NB4 (cell line): ENCODE data around the gene DNAI2.

Experiments
- DNase-seq: peaks from one replicate; pipeline ENCODE4 v3.0.0; 2010; ENCODE audit warnings: low read depth
- H3K4me3 ChIP-seq: one replicate; pipeline ENCODE4 v1.5.1; 2011; ENCODE audit warnings: mild to moderate bottlenecking, low read depth, low read length, moderate library complexity
- MYC ChIP-seq: IDR thresholded peaks from 2 replicates; pipeline ENCODE4 v1.6.1; 2011; ENCODE audit warnings: low read depth, low read length
- POLR2A ChIP-seq: IDR thresholded peaks from 2 replicates; pipeline ENCODE4 v1.6.1; 2011; ENCODE audit warnings: mild to moderate bottlenecking; ENCODE audit not compliant: insufficient read length; ENCODE audit errors: extremely low read depth
- TF ChIP-seq, protein P1 (sequence below): IDR thresholded peaks from 2 replicates; pipeline ENCODE4 v1.6.1; 2011; ENCODE audit warnings: low read depth, low read length
- TF ChIP-seq, protein P2 (sequence below): IDR thresholded peaks from one replicate; pipeline ENCODE4 v1.5.1; 2012; ENCODE audit warnings: low read depth, low read length

The DNAI2 gene

DNA sequence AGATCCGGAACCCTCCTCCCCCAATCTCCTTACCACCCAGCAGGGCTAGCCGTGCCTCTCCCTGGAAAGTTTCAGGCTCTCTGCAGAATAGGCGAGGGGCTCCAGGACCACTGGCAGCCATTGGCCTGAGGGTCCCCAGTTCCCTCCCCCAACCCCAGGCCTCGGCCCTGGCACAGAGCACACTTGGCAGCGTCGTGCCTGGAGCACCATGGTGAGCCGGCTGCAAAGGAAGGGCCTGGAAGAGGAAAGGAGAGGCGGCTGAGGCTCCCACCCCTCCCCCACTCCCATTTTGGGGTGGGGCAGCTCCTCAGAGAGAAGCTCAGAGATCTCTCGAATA, 88.0 kb downstream of the DNAI2 start:
- no peak overlapping the region for H3K4me3 ChIP-seq
- TF ChIP-seq, protein P1, sequence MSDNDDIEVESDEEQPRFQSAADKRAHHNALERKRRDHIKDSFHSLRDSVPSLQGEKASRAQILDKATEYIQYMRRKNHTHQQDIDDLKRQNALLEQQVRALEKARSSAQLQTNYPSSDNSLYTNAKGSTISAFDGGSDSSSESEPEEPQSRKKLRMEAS = no peak
- DNase-seq = no peak

DNA sequence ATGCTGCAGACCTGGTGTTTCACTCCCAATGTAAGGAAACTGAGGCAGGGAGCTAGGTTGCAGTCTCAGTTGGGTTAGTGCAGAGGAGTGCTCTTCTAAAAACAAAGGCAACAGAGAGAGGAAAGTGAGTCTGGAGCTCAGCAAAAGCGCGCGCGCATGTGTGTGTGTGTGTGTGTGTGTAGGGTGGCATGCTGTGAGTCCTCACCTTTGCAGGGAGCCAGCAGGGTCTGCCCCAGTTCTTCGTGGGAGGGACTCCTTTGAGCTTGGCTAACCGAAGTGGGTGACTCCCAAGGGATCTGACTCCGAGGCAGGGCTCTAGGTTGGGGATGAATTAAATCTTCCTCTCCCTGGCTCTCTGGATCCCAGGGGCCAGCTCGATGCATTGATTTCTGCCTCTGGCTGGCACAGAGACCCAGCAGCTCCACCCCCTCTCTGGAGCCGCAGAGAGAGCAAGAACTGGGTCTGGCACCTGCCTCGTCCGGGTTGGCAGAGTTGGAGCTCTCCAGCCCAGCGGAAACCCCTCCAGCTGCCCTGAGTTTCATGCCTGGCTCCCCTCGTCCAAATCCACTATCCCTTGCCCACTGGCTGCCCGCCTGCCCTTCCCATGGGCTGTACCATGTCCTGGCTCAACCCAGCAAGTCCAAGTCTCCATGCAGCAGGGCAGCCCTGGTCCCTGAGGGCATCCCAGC, 88.9 kb downstream of the DNAI2 start:
- no peak for DNase-seq
- H3K4me3 ChIP-seq = no peak overlapping the region
- TF ChIP-seq, protein P1 = no peak
- no peak for TF ChIP-seq MYC
- TF ChIP-seq, protein P2, sequence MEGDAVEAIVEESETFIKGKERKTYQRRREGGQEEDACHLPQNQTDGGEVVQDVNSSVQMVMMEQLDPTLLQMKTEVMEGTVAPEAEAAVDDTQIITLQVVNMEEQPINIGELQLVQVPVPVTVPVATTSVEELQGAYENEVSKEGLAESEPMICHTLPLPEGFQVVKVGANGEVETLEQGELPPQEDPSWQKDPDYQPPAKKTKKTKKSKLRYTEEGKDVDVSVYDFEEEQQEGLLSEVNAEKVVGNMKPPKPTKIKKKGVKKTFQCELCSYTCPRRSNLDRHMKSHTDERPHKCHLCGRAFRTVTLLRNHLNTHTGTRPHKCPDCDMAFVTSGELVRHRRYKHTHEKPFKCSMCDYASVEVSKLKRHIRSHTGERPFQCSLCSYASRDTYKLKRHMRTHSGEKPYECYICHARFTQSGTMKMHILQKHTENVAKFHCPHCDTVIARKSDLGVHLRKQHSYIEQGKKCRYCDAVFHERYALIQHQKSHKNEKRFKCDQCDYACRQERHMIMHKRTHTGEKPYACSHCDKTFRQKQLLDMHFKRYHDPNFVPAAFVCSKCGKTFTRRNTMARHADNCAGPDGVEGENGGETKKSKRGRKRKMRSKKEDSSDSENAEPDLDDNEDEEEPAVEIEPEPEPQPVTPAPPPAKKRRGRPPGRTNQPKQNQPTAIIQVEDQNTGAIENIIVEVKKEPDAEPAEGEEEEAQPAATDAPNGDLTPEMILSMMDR = no peak
- TF ChIP-seq POLR2A = no peak
